ENCODE measurements around the gene NT5C3A. TPM values are rescaled to one million over a fixed set of nuclear protein-coding genes. Genes with fewer than 3 reads are reported as not detected.

Gene NT5C3A
- total and polyA plus RNA-seq, 2 experiments from 2014 or later, result 28.5 to 45.8 TPM

DNA sequence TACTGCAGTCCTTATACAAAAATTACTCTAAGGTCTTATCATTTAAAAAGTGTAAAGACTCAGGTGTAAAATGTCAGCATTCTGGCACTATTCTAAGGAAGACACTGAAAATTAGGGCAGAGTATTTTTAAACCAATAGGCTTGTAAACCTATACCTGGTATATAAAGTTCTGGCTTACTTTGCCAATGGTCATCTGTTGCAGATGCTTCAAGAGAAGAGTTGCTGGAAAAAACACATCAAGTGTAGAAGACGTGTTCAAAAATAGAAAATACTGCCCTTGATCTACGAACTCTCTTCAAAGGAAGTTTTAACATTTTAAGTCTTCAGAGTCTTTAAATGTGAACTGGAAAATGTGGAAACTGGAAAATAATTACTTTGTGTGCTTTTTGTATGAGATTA, 23.9 kb downstream of the NT5C3A start (continued):
- TF ChIP-seq, protein P1, sequence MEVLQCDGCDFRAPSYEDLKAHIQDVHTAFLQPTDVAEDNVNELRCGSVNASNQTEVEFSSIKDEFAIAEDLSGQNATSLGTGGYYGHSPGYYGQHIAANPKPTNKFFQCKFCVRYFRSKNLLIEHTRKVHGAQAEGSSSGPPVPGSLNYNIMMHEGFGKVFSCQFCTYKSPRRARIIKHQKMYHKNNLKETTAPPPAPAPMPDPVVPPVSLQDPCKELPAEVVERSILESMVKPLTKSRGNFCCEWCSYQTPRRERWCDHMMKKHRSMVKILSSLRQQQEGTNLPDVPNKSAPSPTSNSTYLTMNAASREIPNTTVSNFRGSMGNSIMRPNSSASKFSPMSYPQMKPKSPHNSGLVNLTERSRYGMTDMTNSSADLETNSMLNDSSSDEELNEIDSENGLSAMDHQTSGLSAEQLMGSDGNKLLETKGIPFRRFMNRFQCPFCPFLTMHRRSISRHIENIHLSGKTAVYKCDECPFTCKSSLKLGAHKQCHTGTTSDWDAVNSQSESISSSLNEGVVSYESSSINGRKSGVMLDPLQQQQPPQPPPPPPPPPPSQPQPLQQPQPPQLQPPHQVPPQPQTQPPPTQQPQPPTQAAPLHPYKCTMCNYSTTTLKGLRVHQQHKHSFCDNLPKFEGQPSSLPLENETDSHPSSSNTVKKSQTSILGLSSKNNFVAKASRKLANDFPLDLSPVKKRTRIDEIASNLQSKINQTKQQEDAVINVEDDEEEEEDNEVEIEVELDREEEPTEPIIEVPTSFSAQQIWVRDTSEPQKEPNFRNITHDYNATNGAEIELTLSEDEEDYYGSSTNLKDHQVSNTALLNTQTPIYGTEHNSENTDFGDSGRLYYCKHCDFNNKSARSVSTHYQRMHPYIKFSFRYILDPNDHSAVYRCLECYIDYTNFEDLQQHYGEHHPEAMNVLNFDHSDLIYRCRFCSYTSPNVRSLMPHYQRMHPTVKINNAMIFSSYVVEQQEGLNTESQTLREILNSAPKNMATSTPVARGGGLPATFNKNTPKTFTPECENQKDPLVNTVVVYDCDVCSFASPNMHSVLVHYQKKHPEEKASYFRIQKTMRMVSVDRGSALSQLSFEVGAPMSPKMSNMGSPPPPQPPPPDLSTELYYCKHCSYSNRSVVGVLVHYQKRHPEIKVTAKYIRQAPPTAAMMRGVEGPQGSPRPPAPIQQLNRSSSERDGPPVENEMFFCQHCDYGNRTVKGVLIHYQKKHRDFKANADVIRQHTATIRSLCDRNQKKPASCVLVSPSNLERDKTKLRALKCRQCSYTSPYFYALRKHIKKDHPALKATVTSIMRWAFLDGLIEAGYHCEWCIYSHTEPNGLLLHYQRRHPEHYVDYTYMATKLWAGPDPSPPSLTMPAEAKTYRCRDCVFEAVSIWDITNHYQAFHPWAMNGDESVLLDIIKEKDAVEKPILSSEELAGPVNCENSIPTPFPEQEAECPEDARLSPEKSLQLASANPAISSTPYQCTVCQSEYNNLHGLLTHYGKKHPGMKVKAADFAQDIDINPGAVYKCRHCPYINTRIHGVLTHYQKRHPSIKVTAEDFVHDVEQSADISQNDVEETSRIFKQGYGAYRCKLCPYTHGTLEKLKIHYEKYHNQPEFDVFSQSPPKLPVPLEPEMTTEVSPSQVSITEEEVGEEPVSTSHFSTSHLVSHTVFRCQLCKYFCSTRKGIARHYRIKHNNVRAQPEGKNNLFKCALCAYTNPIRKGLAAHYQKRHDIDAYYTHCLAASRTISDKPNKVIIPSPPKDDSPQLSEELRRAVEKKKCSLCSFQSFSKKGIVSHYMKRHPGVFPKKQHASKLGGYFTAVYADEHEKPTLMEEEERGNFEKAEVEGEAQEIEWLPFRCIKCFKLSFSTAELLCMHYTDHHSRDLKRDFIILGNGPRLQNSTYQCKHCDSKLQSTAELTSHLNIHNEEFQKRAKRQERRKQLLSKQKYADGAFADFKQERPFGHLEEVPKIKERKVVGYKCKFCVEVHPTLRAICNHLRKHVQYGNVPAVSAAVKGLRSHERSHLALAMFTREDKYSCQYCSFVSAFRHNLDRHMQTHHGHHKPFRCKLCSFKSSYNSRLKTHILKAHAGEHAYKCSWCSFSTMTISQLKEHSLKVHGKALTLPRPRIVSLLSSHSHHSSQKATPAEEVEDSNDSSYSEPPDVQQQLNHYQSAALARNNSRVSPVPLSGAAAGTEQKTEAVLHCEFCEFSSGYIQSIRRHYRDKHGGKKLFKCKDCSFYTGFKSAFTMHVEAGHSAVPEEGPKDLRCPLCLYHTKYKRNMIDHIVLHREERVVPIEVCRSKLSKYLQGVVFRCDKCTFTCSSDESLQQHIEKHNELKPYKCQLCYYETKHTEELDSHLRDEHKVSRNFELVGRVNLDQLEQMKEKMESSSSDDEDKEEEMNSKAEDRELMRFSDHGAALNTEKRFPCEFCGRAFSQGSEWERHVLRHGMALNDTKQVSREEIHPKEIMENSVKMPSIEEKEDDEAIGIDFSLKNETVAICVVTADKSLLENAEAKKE (CRISPR knock-in tag; IDR thresholded peaks at IDR 0.05), result no peak

DNA sequence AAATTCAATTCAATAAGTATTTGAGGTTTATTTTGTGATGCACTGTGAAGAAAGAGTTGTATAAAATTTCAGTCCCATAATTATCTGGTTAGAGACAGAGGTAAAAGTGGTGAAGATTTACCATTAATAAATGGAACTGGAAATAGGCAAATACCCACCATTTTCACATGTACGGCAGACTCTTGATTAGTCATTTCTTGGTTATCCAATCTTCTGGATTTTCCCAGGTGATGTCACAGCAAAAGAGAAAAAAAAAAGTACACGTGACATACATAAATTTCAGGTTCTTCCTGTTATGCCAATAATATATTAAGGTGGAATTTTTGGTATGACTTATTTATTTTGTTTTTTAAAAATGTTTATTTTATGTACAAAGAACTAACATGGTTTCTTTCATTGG, 26.8 kb downstream of the NT5C3A start:
- peaks cover 4% of the 10 kb centered on the region; the same call in 1 of the 3 replicates for H3K36me3 Mint-ChIP-seq (ENCODE audit: low read depth)
- no peaks in the 10 kb centered on the region for H3K27me3 ChIP-seq (ENCODE audit: insufficient read depth)
- H3K4me1 ChIP-seq (ENCODE audit: insufficient read depth), result no peaks in the 10 kb centered on the region
- H3K27ac ChIP-seq (ENCODE audit: low read depth), result no peak overlapping the region
- DNase-seq (ENCODE audit: low spot score), result no peak
- no peak overlapping the region for H3K4me3 Mint-ChIP-seq
- H3K36me3 ChIP-seq (ENCODE audit: insufficient read depth), result no peaks in the 10 kb centered on the region
- H2AFZ ChIP-seq, result no peak overlapping the region
- ATAC-seq, result no peak
- H3F3A ChIP-seq (replicated peaks; ENCODE audit: low read depth), result no peaks in the 10 kb centered on the region
- H3K9me3 Mint-ChIP-seq, result no peaks in the 10 kb centered on the region; the same call in 2 of the 3 replicates
- peaks cover 5% of the 10 kb centered on the region; the same call in 2 of the 3 replicates for H3K4me1 Mint-ChIP-seq
- peaks cover 35% of the 10 kb centered on the region for H4K20me1 ChIP-seq (replicated peaks; ENCODE audit: insufficient read depth)
- peaks cover 76% of the 10 kb centered on the region for H3K79me2 ChIP-seq (replicated peaks; ENCODE audit: insufficient read depth)
- no peaks in the 10 kb centered on the region for H3K27me3 Mint-ChIP-seq (ENCODE audit: insufficient read depth, low read depth, poor library complexity)
- H3K9me2 ChIP-seq (ENCODE audit: insufficient read depth), result no peaks in the 10 kb centered on the region
- no peak overlapping the region for H3K4me3 ChIP-seq
- no peak overlapping the region for H3K4me2 ChIP-seq
- no peak overlapping the region for H3K27ac Mint-ChIP-seq
- TF ChIP-seq EZH2 (IDR thresholded peaks at IDR 0.05; ENCODE audit: low read depth, unreplicated experiment), result no peak
- no peak for TF ChIP-seq CREB1 (CRISPR knock-in tag; IDR thresholded peaks at IDR 0.05; ENCODE audit: low read depth)
- TF ChIP-seq, protein P2, sequence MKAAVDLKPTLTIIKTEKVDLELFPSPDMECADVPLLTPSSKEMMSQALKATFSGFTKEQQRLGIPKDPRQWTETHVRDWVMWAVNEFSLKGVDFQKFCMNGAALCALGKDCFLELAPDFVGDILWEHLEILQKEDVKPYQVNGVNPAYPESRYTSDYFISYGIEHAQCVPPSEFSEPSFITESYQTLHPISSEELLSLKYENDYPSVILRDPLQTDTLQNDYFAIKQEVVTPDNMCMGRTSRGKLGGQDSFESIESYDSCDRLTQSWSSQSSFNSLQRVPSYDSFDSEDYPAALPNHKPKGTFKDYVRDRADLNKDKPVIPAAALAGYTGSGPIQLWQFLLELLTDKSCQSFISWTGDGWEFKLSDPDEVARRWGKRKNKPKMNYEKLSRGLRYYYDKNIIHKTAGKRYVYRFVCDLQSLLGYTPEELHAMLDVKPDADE (IDR thresholded peaks at IDR 0.05), result no peak
- TF ChIP-seq, protein P1 (CRISPR knock-in tag; IDR thresholded peaks at IDR 0.05), result no peak
- TF ChIP-seq EZH2phosphoT487 (IDR thresholded peaks at IDR 0.05; ENCODE audit: unreplicated experiment), result no peak
- no peak for TF ChIP-seq ZNF114 (CRISPR knock-in tag; IDR thresholded peaks at IDR 0.05)

Data from GM23338 (cell line).